OCI-LY7 (cell line): ENCODE data around the gene GNA12. TPM values are rescaled to one million over a fixed set of nuclear protein-coding genes. Genes with fewer than 3 reads are reported as not detected.
A peak's percentile ranks its signal among the peaks of the same experiment; 100 is the strongest.

Experiments used
- BruUV-seq: library from RNA; stranded (reverse); fragments of 400-500 nt; replicated peaks from 2 replicates; lab custom pipeline; 2021; lab: Mats Ljungman, UMichigan
- CTCF ChIA-PET: fragments of 300-600 bp; sonication (Branson Sonifier 250); formaldehyde crosslinking; loops from one replicate; lab custom pipeline; 2022; ENCODE audit warnings: antibody characterized with exemption; ENCODE audit not compliant: unreplicated experiment; lab: Charles Lee
- POLR2A ChIA-PET: fragments of 300-600 bp; sonication (Branson Sonifier 250); formaldehyde crosslinking; loops from one replicate; lab custom pipeline; 2022; ENCODE audit warnings: antibody characterized with exemption; lab: Charles Lee
- DNase-seq: peaks from one replicate; pipeline ENCODE4 v3.0.0-alpha.2; 2015; ENCODE audit warnings: low spot score
- H2AFZ ChIP-seq: fragments of 200-600 bp; sonication (generic), shearing (Covaris generic); 2 replicates; pipeline ENCODE4 v1.6.1; 2014; ENCODE audit warnings: mild to moderate bottlenecking, antibody characterized with exemption, low read length, moderate library complexity
- H3K27ac ChIP-seq: fragments of 200-600 bp; sonication (generic); 2 replicates; pipeline ENCODE4 v1.5.1; 2014; ENCODE audit warnings: mixed run types, low read depth, mild to moderate bottlenecking, moderate library complexity, low read length, inconsistent platforms; ENCODE audit not compliant: poor library complexity, severe bottlenecking
- H3K36me3 ChIP-seq: fragments of 200-600 bp; sonication (generic); 2 replicates; pipeline ENCODE4 v1.6.1; 2014; ENCODE audit warnings: mild to moderate bottlenecking, antibody characterized with exemption, low read length, moderate library complexity, mixed read lengths; ENCODE audit not compliant: insufficient read depth
- H3K4me1 ChIP-seq: fragments of 200-600 bp; sonication (generic); 2 replicates; pipeline ENCODE4 v1.5.1; 2014; ENCODE audit warnings: mild to moderate bottlenecking, low read length; ENCODE audit not compliant: insufficient read depth, poor library complexity, severe bottlenecking
- H3K4me2 ChIP-seq: fragments of 200-600 bp; sonication (generic); 2 replicates; pipeline ENCODE4 v1.6.1; 2014; ENCODE audit warnings: mild to moderate bottlenecking, low read length
- H3K4me3 ChIP-seq: fragments of 200-600 bp; sonication (generic); 2 replicates; pipeline ENCODE4 v1.5.1; 2014; ENCODE audit warnings: mild to moderate bottlenecking, low read depth, low read length; ENCODE audit not compliant: poor library complexity, severe bottlenecking
- H3K79me2 ChIP-seq: fragments of 200-600 bp; sonication (generic); 2 replicates; pipeline ENCODE4 v1.6.1; 2016; ENCODE audit warnings: low read depth, mild to moderate bottlenecking, low read length, moderate library complexity, mixed read lengths; ENCODE audit not compliant: insufficient read depth
- H3K9me2 ChIP-seq: fragments of 200-600 bp; sonication (generic); 2 replicates; pipeline ENCODE4 v1.6.1; 2016; ENCODE audit warnings: mild to moderate bottlenecking, low read length, mixed read lengths; ENCODE audit not compliant: insufficient read depth
- H3K9me3 ChIP-seq: fragments of 200-600 bp; sonication (generic); 2 replicates; pipeline ENCODE4 v1.6.1; 2014; ENCODE audit warnings: mild to moderate bottlenecking, mixed run types, low read length, mixed read lengths
- H4K20me1 ChIP-seq: fragments of 200-600 bp; sonication (generic); 2 replicates; pipeline ENCODE4 v1.6.1; 2014; ENCODE audit warnings: mild to moderate bottlenecking, antibody characterized with exemption, low read length, moderate library complexity, mixed read lengths; ENCODE audit not compliant: insufficient read depth
- EZH2phosphoT487 ChIP-seq: fragments of 200-600 bp; sonication (generic); IDR thresholded peaks from 2 replicates; pipeline ENCODE4 v1.6.1; 2018; ENCODE audit warnings: low read depth, borderline replicate concordance, mild to moderate bottlenecking, mixed run types, antibody characterized with exemption, low read length, moderate library complexity, mixed read lengths
- intact Hi-C: fragments of 100-400 bp; cut with micrococcal nuclease; formaldehyde crosslinking; loops from one replicate; pipeline ENCODE4 v1.10.0; 2022; ENCODE audit not compliant: unreplicated experiment
- total RNA-seq, 2 experiments: library from RNA; depleted of rRNA in 1 of 2; stranded (reverse); fragments of >200 nt in 1 of 2; shearing (Covaris generic) in 1 of 2; gene quantifications; 2 replicates each; pipeline ENCODE4 v1.2.3, GENCODE V29; 2014 to 2022
- TF ChIP-seq, protein P1 (sequence below): fragments of 200-600 bp; sonication (generic); conservative IDR thresholded peaks from 2 replicates; pipeline ENCODE4 v1.5.1; 2014; ENCODE audit warnings: mild to moderate bottlenecking, antibody characterized with exemption, low read length, moderate library complexity, mixed read lengths

The GNA12 gene
- total RNA-seq, 2 experiments from 2014 or later: 10.3 to 35.9 TPM

DNA sequence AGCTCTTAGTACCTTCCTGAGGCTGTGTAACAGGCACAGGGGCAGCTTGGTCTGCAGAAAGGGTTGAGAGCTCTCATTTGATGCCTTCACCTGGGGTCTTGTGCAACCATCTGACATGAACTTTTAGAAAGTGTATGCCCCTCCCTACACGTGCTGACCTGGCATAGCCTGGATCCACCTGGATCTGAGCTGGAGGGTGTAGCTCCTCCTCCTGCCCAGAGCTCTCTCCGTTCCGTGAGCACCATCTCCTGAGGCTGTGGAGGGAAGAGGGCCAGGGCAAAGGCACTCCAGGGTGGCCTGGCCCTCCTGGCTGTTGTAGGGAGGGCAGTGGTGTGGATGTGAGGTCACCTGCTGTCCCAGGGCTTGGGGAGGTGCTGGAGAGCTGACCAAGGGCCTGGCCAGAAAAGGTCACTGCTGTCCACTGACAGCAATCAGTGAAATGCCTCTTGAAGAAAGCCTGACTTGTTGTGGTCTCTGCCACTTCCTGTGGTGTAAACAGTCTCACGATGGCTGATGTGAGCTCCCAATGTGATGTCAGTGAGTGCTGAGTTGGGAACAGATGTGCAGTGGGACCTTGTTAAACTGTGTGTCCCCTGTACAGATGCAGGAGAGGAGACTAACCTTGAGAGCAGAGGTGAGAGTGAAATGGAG, 133.1 kb downstream of the GNA12 start:
- CTCF ChIA-PET: interaction anchor here (0.5 to 1.8 kb wide), 16 partner anchors 8 to 306 kb away, joined by 3 to 13 read pairs (median 4); no protein-coding TSS in a partner anchor
- Histone ChIP-seq H3K36me3 (no peaks in the 10 kb centered on the region), H4K20me1 (no peaks in the 10 kb centered on the region), H3K27ac (peak overlapping the region; percentile 81), H3K4me2 (peak overlapping the region; percentile 85), H2AFZ (peak overlapping the region; percentile 83; the same call in 1 of the 2 replicates), H3K9me2 (no peaks in the 10 kb centered on the region), H3K4me1 (peaks cover 46% of the 10 kb centered on the region), H3K79me2 (no peaks in the 10 kb centered on the region), H3K9me3 (no peaks in the 10 kb centered on the region), H3K4me3 (peak overlapping the region; percentile 64)
- no peak for TF ChIP-seq EZH2phosphoT487
- TF ChIP-seq, protein P1, sequence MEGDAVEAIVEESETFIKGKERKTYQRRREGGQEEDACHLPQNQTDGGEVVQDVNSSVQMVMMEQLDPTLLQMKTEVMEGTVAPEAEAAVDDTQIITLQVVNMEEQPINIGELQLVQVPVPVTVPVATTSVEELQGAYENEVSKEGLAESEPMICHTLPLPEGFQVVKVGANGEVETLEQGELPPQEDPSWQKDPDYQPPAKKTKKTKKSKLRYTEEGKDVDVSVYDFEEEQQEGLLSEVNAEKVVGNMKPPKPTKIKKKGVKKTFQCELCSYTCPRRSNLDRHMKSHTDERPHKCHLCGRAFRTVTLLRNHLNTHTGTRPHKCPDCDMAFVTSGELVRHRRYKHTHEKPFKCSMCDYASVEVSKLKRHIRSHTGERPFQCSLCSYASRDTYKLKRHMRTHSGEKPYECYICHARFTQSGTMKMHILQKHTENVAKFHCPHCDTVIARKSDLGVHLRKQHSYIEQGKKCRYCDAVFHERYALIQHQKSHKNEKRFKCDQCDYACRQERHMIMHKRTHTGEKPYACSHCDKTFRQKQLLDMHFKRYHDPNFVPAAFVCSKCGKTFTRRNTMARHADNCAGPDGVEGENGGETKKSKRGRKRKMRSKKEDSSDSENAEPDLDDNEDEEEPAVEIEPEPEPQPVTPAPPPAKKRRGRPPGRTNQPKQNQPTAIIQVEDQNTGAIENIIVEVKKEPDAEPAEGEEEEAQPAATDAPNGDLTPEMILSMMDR: no peak
- intact Hi-C loops: loop anchor here (1.0 kb wide), 1 partner anchor 133 kb away; the partner anchor contains the start of gene GNA12
- TSS peak; percentile 51 for BruUV-seq
- POLR2A ChIA-PET: interaction anchor here (0.6 to 4.3 kb wide), 17 partner anchors 8 to 1502 kb away, joined by 3 to 36 read pairs (median 4); partner anchors contain the start of gene IQCE
- DNase-seq: peak; percentile 80

- no peaks in the 10 kb centered on the region for H3K9me3 ChIP-seq
- TF ChIP-seq, protein P1: no peak
- no peak for TF ChIP-seq EZH2phosphoT487
- H3K4me1 ChIP-seq: peaks cover 39% of the 10 kb centered on the region
- intact Hi-C loops: loop anchor here (1.0 kb wide), 1 partner anchor 134 kb away; the partner anchor contains the start of gene GNA12
- CTCF ChIA-PET: interaction anchor here (0.5 to 1.8 kb wide), 24 partner anchors 9 to 392 kb away, joined by 3 to 13 read pairs (median 4); no protein-coding TSS in a partner anchor
- peak; percentile 83 for DNase-seq
- H3K79me2 ChIP-seq: no peaks in the 10 kb centered on the region
- BruUV-seq: no TSS peak
- H3K9me2 ChIP-seq: no peaks in the 10 kb centered on the region
- peak overlapping the region; percentile 83 for H2AFZ ChIP-seq
- H3K27ac ChIP-seq: peak overlapping the region; percentile 81
- POLR2A ChIA-PET: interaction anchor here (0.5 to 4.3 kb wide), 19 partner anchors 9 to 354 kb away, joined by 3 to 36 read pairs (median 4); partner anchors contain the start of gene IQCE
- peak overlapping the region; percentile 64 for H3K4me3 ChIP-seq
- no peaks in the 10 kb centered on the region for H3K36me3 ChIP-seq
- H3K4me2 ChIP-seq: peak overlapping the region; percentile 85
- H4K20me1 ChIP-seq: no peaks in the 10 kb centered on the region
These were observed 133.8 kb downstream of the GNA12 start for GRCh38 chr7:2710286-2710655.
